PC-3 (cell line): Measurements from ENCODE around the gene HDC. TPM values are rescaled to one million over a fixed set of nuclear protein-coding genes. Genes with fewer than 3 reads are reported as not detected.

Experiments used
- ATAC-seq: fragments of 200-7000 bp; cut with Tn5 transposase; 2 replicates; pipeline ENCODE4 v1.9.1; 2020; ENCODE audit warnings: mild to moderate bottlenecking, moderate library complexity
- BruUV-seq: library from RNA; stranded (reverse); fragments of 400-500 nt; replicated peaks from 2 replicates; lab custom pipeline; 2021; lab: Mats Ljungman, UMichigan
- CTCF ChIA-PET: fragments of 300-600 bp; sonication (Branson Sonifier 250); formaldehyde crosslinking; loops from one replicate; lab custom pipeline; 2022; ENCODE audit warnings: antibody characterized with exemption; lab: Charles Lee
- POLR2A ChIA-PET: fragments of 300-600 bp; sonication (Branson Sonifier 250); formaldehyde crosslinking; loops from one replicate; lab custom pipeline; 2022; ENCODE audit warnings: antibody characterized with exemption; ENCODE audit not compliant: unreplicated experiment; lab: Charles Lee
- DNase-seq: peaks from one replicate; pipeline ENCODE4 v3.0.0-alpha.2; 2015
- H2AFZ ChIP-seq: fragments of 300-600 bp; sonication (generic); 2 replicates; pipeline ENCODE4 v1.6.0; 2016; ENCODE audit warnings: antibody characterized with exemption, low read length
- H3F3A ChIP-seq: fragments of 300-600 bp; sonication (generic); one replicate; pipeline ENCODE4 v1.6.0; 2017; ENCODE audit warnings: antibody characterized with exemption, low read length, control low read depth, mild to moderate bottlenecking; ENCODE audit not compliant: unreplicated experiment
- H3K27ac ChIP-seq: fragments of 300-600 bp; sonication (generic); 2 replicates; pipeline ENCODE4 v1.5.1; 2016; ENCODE audit warnings: mild to moderate bottlenecking, low read length
- H3K27me3 ChIP-seq: fragments of 300-600 bp; sonication (generic); 2 replicates; pipeline ENCODE4 v1.6.1; 2016; ENCODE audit warnings: low read length, mixed read lengths
- H3K36me3 ChIP-seq: fragments of 300-600 bp; sonication (generic); 2 replicates; pipeline ENCODE4 v1.6.1; 2016; ENCODE audit warnings: low read depth, mixed run types, low read length, mixed read lengths
- H3K4me1 ChIP-seq: fragments of 300-600 bp; sonication (generic); 2 replicates; pipeline ENCODE4 v1.5.1; 2016; ENCODE audit warnings: low read length; ENCODE audit not compliant: insufficient read depth
- H3K4me2 ChIP-seq: fragments of 300-600 bp; sonication (generic); 2 replicates; pipeline ENCODE4 v1.6.0; 2016; ENCODE audit warnings: low read length
- H3K4me3 ChIP-seq: fragments of 300-600 bp; sonication (generic); 2 replicates; pipeline ENCODE4 v1.5.1; 2016; ENCODE audit warnings: mild to moderate bottlenecking, low read length, mixed read lengths
- H3K79me2 ChIP-seq: fragments of 300-600 bp; sonication (generic); 2 replicates; pipeline ENCODE4 v1.6.1; 2017; ENCODE audit warnings: low read length, mixed read lengths
- H3K9ac ChIP-seq: fragments of 300-600 bp; sonication (generic); 2 replicates; pipeline ENCODE4 v1.6.0; 2016; ENCODE audit warnings: mild to moderate bottlenecking, low read length
- H3K9me2 ChIP-seq: fragments of 300-600 bp; sonication (generic); replicated peaks from 2 replicates; pipeline ENCODE4 v1.6.1; 2016; ENCODE audit warnings: mixed run types, low read length, mixed read lengths
- H3K9me3 ChIP-seq: fragments of 300-600 bp; sonication (generic); 2 replicates; pipeline ENCODE4 v1.6.1; 2016; ENCODE audit warnings: low read length, mixed read lengths
- H4K20me1 ChIP-seq: fragments of 300-600 bp; sonication (generic); 2 replicates; pipeline ENCODE4 v1.6.1; 2016; ENCODE audit warnings: low read length, mixed read lengths
- EZH2 ChIP-seq: fragments of 300-600 bp; sonication (generic); IDR thresholded peaks from one replicate; pipeline ENCODE4 v1.6.1; 2017; ENCODE audit warnings: antibody characterized with exemption, mild to moderate bottlenecking, low read length; ENCODE audit not compliant: unreplicated experiment
- EZH2phosphoT487 ChIP-seq: fragments of 300-600 bp; sonication (generic); IDR thresholded peaks from 2 replicates; pipeline ENCODE4 v1.6.1; 2018; ENCODE audit warnings: mild to moderate bottlenecking, antibody characterized with exemption, low read length, borderline replicate concordance
- intact Hi-C: fragments of 100-400 bp; cut with micrococcal nuclease; formaldehyde crosslinking; loops from 2 replicates; pipeline ENCODE4 v1.9.0; 2023
- total RNA-seq: library from RNA; depleted of rRNA; stranded (reverse); fragments of >200 nt; gene quantifications from 2 replicates; pipeline ENCODE4 v1.2.3, GENCODE V29; 2014
- TF ChIP-seq, protein P1 (sequence below): fragments of 300-600 bp; sonication (generic); conservative IDR thresholded peaks from 2 replicates; pipeline ENCODE4 v1.5.1; 2017; ENCODE audit warnings: antibody characterized with exemption, low read depth, mild to moderate bottlenecking, low read length

Gene HDC
- total RNA-seq, 1 experiment from 2014 or later: not detected

DNA sequence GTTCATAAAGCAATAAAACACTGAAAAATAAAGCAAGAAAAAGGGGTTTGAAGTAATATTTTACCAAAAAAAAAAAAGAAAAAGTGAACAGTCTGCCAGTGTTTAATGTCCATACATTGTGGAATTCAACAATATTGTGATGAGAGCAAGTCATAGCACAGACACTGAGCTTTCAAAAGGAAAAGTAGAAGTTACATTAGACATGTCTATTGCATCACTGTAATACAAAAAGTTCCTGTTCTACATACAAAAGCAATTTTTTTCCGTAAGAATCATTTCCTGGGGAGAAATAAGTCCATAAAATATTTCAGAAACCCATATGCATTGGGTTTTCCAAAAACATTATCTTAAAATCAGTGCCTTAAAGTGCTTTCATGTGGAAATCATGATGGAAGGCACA, 11.8 kb upstream of the HDC start:
- no peak overlapping the region for H3K9ac ChIP-seq
- H3K79me2 ChIP-seq: no peaks in the 10 kb centered on the region
- H3K4me3 ChIP-seq: no peak overlapping the region
- DNase-seq (no peak), ATAC-seq (no peak)
- H2AFZ ChIP-seq: no peak overlapping the region
- no peaks in the 10 kb centered on the region for H3K9me2 ChIP-seq
- no peaks in the 10 kb centered on the region for H3K9me3 ChIP-seq
- no peaks in the 10 kb centered on the region for H3K36me3 ChIP-seq
- no peaks in the 10 kb centered on the region for H3F3A ChIP-seq
- no TSS peak for BruUV-seq
- TF ChIP-seq EZH2phosphoT487: no peak
- no peak for TF ChIP-seq EZH2
- TF ChIP-seq, protein P1, sequence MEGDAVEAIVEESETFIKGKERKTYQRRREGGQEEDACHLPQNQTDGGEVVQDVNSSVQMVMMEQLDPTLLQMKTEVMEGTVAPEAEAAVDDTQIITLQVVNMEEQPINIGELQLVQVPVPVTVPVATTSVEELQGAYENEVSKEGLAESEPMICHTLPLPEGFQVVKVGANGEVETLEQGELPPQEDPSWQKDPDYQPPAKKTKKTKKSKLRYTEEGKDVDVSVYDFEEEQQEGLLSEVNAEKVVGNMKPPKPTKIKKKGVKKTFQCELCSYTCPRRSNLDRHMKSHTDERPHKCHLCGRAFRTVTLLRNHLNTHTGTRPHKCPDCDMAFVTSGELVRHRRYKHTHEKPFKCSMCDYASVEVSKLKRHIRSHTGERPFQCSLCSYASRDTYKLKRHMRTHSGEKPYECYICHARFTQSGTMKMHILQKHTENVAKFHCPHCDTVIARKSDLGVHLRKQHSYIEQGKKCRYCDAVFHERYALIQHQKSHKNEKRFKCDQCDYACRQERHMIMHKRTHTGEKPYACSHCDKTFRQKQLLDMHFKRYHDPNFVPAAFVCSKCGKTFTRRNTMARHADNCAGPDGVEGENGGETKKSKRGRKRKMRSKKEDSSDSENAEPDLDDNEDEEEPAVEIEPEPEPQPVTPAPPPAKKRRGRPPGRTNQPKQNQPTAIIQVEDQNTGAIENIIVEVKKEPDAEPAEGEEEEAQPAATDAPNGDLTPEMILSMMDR: no peak
- no peak overlapping the region for H3K4me2 ChIP-seq
- POLR2A ChIA-PET: no interaction called here
- H4K20me1 ChIP-seq: no peaks in the 10 kb centered on the region
- no peaks in the 10 kb centered on the region for H3K27me3 ChIP-seq
- CTCF ChIA-PET: no interaction called here
- no peaks in the 10 kb centered on the region for H3K4me1 ChIP-seq
- intact Hi-C loops: no loop called here
- H3K27ac ChIP-seq: no peak overlapping the region

GRCh38 chr15:50275908-50276307, 10.4 kb upstream of the HDC start:
- Histone ChIP-seq H3K9me2 (no peaks in the 10 kb centered on the region), H2AFZ (no peak overlapping the region), H3K79me2 (no peaks in the 10 kb centered on the region), H3K36me3 (no peaks in the 10 kb centered on the region), H3K4me3 (no peak overlapping the region), H3K9me3 (no peaks in the 10 kb centered on the region), H3K27me3 (no peaks in the 10 kb centered on the region), H3F3A (no peaks in the 10 kb centered on the region), H4K20me1 (no peaks in the 10 kb centered on the region), H3K4me1 (no peaks in the 10 kb centered on the region), H3K4me2 (no peak overlapping the region), H3K27ac (no peak overlapping the region), H3K9ac (no peak overlapping the region)
- CTCF ChIA-PET: no interaction called here
- BruUV-seq: no TSS peak
- intact Hi-C loops: no loop called here
- POLR2A ChIA-PET: no interaction called here
- DNase-seq: no peak
- TF ChIP-seq EZH2phosphoT487: no peak
- no peak for ATAC-seq

GRCh38 chr15:50275091-50275490, 9.6 kb upstream of the HDC start:
- POLR2A ChIA-PET: no interaction called here
- intact Hi-C loops: no loop called here
- CTCF ChIA-PET: no interaction called here

More at GRCh38 chr15:50275091-50275490, 9.6 kb upstream of the HDC start:
- Histone ChIP-seq H4K20me1 (no peaks in the 10 kb centered on the region), H3K36me3 (no peaks in the 10 kb centered on the region), H3F3A (no peaks in the 10 kb centered on the region), H3K9me2 (no peaks in the 10 kb centered on the region), H3K27me3 (no peaks in the 10 kb centered on the region), H3K9ac (no peak overlapping the region), H3K79me2 (no peaks in the 10 kb centered on the region), H3K4me3 (no peak overlapping the region), H3K4me1 (no peaks in the 10 kb centered on the region), H3K4me2 (no peak overlapping the region), H3K9me3 (no peaks in the 10 kb centered on the region), H2AFZ (no peak overlapping the region), H3K27ac (no peak overlapping the region)
- DNase-seq (no peak), ATAC-seq (no peak)
- no TSS peak for BruUV-seq
- TF ChIP-seq, protein P1: no peak
- TF ChIP-seq EZH2phosphoT487: no peak
- TF ChIP-seq EZH2: no peak
